Cerebellar cortex (tissue), 1 donor: ENCODE results near the gene BCL2L1.
A peak's percentile ranks its signal among the peaks of the same experiment; 100 is the strongest.

Experiments used
- DNase-seq: peaks from one replicate; pipeline ENCODE4 v3.0.0-alpha.2; 2015; ENCODE audit warnings: low spot score

BCL2L1 gene

GRCh38 chr20:31691646-31692275 lies 30.9 kb downstream of the BCL2L1 start:
- DNase-seq: no peak

- no peak for DNase-seq
Observed at GRCh38 chr20:31690124-31690666, 32.5 kb downstream of the BCL2L1 start.

- no peak for DNase-seq
Observed at GRCh38 chr20:31689141-31689540, 33.5 kb downstream of the BCL2L1 start.

GRCh38 chr20:31687777-31688176 lies 34.9 kb downstream of the BCL2L1 start:
- no peak for DNase-seq

- DNase-seq: no peak
Observed at GRCh38 chr20:31685853-31686643, 36.6 kb downstream of the BCL2L1 start.

GRCh38 chr20:31684153-31685015 lies 38.3 kb downstream of the BCL2L1 start:
- peak; percentile 81 for DNase-seq

- DNase-seq: no peak
Observed at GRCh38 chr20:31682927-31683326, 39.7 kb downstream of the BCL2L1 start.

- DNase-seq: no peak
Observed at GRCh38 chr20:31682352-31682751, 40.3 kb downstream of the BCL2L1 start.

GRCh38 chr20:31681769-31682168 lies 40.9 kb downstream of the BCL2L1 start:
- DNase-seq: no peak

GRCh38 chr20:31681128-31681727 lies 41.4 kb downstream of the BCL2L1 start:
- no peak for DNase-seq

- no peak for DNase-seq
Observed at GRCh38 chr20:31680286-31681127, 42.2 kb downstream of the BCL2L1 start.

GRCh38 chr20:31679357-31680285 lies 43.0 kb downstream of the BCL2L1 start:
- DNase-seq: no peak

GRCh38 chr20:31678389-31679356 lies 44.0 kb downstream of the BCL2L1 start:
- DNase-seq: peak; percentile 37

- DNase-seq: no peak
Observed at GRCh38 chr20:31677553-31678260, 45.0 kb downstream of the BCL2L1 start.

- no peak for DNase-seq
Observed at GRCh38 chr20:31676609-31676989, 46.1 kb downstream of the BCL2L1 start.

- peak; percentile 42 for DNase-seq
Observed at GRCh38 chr20:31675828-31676608, 46.6 kb downstream of the BCL2L1 start.
